Measurements from ENCODE around the gene SLC25A40. TPM values are rescaled to one million over a fixed set of nuclear protein-coding genes. Genes with fewer than 3 reads are reported as not detected.

Gene SLC25A40
- polyA plus RNA-seq, 3 donors: 29.9 to 41.2 (median 36.6) TPM

- no peak for DNase-seq (ENCODE audit: low read depth in 3 of 3, low spot score in 2 of 3)
Observed at GRCh38 chr7:87797395-87797794, 78.8 kb downstream of the SLC25A40 start.

GRCh38 chr7:87785368-87785995, 90.7 kb downstream of the SLC25A40 start:
- DNase-seq (ENCODE audit: low read depth in 3 of 3, low spot score in 2 of 3): no peak

GRCh38 chr7:87784424-87784823, 91.7 kb downstream of the SLC25A40 start:
- no peak for DNase-seq (ENCODE audit: low read depth in 3 of 3, low spot score in 2 of 3)

Other genes with a start within 250 kb of the SLC25A40 start
- 1 to 10 TPM; 1.1 to 1.4 (median 1.4) TPM for gene RUNDC3B, start 248.0 kb downstream of the SLC25A40 start, polyA plus RNA-seq (ENCODE audit: insufficient read length in 3 of 3)
- gene DBF4, start 133 bp upstream of the SLC25A40 start, polyA plus RNA-seq (ENCODE audit: insufficient read length in 3 of 3): 10 to 100 TPM; 17.3 to 21.0 (median 19.8) TPM
- gene ADAM22, start 57.9 kb upstream of the SLC25A40 start, polyA plus RNA-seq (ENCODE audit: insufficient read length in 3 of 3): 10 to 100 TPM; 13.0 to 13.1 (median 13.1) TPM